Ishikawa (cell line): Measurements from ENCODE around the gene UNC93A.
A peak's percentile ranks its signal among the peaks of the same experiment; 100 is the strongest.

Experiments used
- CEBPB ChIP-seq: IDR thresholded peaks from 2 replicates; pipeline ENCODE4 v1.6.1; 2012
- CREB1 ChIP-seq: IDR thresholded peaks from 2 replicates; pipeline ENCODE4 v1.6.1; 2012; ENCODE audit warnings: low read depth
- EGR1 ChIP-seq: IDR thresholded peaks from 2 replicates; pipeline ENCODE4 v1.6.1; 2012
- EP300 ChIP-seq: IDR thresholded peaks from 2 replicates; pipeline ENCODE4 v1.6.1; 2012; ENCODE audit warnings: borderline replicate concordance
- FOXM1 ChIP-seq: IDR thresholded peaks from 2 replicates; pipeline ENCODE4 v1.6.1; 2012; ENCODE audit warnings: low read depth, borderline replicate concordance
- NFIC ChIP-seq: IDR thresholded peaks from 2 replicates; pipeline ENCODE4 v1.6.1; 2012
- RAD21 ChIP-seq: IDR thresholded peaks from 2 replicates; pipeline ENCODE4 v1.6.1; 2012; ENCODE audit warnings: low read depth
- TAF1 ChIP-seq: IDR thresholded peaks from 2 replicates; pipeline ENCODE4 v1.6.1; 2012; ENCODE audit warnings: low read depth, mild to moderate bottlenecking
- TCF12 ChIP-seq: IDR thresholded peaks from 2 replicates; pipeline ENCODE4 v1.6.1; 2012; ENCODE audit warnings: low read depth
- TEAD4 ChIP-seq: IDR thresholded peaks from 2 replicates; pipeline ENCODE4 v1.6.1; 2012
- YY1 ChIP-seq: IDR thresholded peaks from 2 replicates; pipeline ENCODE4 v1.6.1; 2012; ENCODE audit warnings: low read depth
- ZBTB7A ChIP-seq: IDR thresholded peaks from 2 replicates; pipeline ENCODE4 v1.6.1; 2012; ENCODE audit warnings: low read depth
- TF ChIP-seq, protein P1 (sequence below): IDR thresholded peaks from 2 replicates; pipeline ENCODE4 v1.6.1; 2012; ENCODE audit warnings: low read depth, mild to moderate bottlenecking
- TF ChIP-seq, protein P2 (sequence below): IDR thresholded peaks from 2 replicates; pipeline ENCODE4 v1.6.1; 2012
- TF ChIP-seq, protein P3 (sequence below): IDR thresholded peaks from 2 replicates; pipeline ENCODE4 v1.6.1; 2012

UNC93A gene

DNA sequence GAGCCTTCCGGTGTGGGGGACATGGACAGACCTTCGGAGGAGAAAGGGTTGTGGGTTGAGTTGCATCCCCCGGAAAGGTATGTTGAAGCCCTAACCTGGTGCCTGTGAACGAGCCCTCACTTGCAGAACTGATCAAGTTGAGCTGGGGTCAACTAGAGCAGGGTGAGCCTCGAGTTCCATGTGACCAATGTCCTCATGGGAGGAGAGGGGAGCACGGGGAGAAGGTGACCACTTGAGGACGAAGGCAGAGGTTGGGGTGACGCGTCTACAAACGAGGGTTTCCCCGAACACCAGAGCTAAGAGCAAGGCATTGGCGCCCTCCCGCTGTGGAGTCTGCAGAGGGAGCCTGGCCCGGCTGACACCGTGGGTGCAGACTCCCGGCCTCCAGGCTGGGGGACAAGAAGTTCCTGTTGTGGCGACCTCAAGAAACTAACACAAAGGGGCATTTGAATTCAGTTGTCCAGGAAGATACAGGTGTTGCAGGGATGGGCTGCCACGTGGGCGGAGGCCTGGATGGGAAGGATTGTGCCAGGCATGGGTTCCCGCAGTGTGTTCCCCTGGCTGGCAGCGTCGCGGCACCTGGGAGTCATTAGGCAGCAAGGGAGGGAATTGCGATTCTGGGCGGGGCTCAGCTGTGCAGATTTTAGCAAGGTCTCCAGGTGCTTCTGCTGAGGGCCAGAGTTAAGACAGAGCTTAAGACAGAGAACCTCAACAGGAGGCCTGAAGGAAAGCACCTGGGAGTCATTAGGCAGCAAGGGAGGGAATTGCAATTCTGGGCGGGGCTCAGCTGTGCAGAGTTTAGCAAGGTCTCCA, 20.4 kb upstream of the UNC93A start:
- TF ChIP-seq TAF1 (no peak), TEAD4 (no peak), ZBTB7A (no peak), TCF12 (peak; percentile 90), EGR1 (no peak), NFIC (no peak), EP300 (peak; percentile 31; the same call in 1 of the 2 replicates), YY1 (no peak), CEBPB (0 out of 2 replicates have a peak, but pooled peaks have one; percentile 18)
- TF ChIP-seq, protein P1, sequence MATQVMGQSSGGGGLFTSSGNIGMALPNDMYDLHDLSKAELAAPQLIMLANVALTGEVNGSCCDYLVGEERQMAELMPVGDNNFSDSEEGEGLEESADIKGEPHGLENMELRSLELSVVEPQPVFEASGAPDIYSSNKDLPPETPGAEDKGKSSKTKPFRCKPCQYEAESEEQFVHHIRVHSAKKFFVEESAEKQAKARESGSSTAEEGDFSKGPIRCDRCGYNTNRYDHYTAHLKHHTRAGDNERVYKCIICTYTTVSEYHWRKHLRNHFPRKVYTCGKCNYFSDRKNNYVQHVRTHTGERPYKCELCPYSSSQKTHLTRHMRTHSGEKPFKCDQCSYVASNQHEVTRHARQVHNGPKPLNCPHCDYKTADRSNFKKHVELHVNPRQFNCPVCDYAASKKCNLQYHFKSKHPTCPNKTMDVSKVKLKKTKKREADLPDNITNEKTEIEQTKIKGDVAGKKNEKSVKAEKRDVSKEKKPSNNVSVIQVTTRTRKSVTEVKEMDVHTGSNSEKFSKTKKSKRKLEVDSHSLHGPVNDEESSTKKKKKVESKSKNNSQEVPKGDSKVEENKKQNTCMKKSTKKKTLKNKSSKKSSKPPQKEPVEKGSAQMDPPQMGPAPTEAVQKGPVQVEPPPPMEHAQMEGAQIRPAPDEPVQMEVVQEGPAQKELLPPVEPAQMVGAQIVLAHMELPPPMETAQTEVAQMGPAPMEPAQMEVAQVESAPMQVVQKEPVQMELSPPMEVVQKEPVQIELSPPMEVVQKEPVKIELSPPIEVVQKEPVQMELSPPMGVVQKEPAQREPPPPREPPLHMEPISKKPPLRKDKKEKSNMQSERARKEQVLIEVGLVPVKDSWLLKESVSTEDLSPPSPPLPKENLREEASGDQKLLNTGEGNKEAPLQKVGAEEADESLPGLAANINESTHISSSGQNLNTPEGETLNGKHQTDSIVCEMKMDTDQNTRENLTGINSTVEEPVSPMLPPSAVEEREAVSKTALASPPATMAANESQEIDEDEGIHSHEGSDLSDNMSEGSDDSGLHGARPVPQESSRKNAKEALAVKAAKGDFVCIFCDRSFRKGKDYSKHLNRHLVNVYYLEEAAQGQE = no peak
- TF ChIP-seq, protein P2, sequence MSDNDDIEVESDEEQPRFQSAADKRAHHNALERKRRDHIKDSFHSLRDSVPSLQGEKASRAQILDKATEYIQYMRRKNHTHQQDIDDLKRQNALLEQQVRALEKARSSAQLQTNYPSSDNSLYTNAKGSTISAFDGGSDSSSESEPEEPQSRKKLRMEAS = peak; percentile 36

DNA sequence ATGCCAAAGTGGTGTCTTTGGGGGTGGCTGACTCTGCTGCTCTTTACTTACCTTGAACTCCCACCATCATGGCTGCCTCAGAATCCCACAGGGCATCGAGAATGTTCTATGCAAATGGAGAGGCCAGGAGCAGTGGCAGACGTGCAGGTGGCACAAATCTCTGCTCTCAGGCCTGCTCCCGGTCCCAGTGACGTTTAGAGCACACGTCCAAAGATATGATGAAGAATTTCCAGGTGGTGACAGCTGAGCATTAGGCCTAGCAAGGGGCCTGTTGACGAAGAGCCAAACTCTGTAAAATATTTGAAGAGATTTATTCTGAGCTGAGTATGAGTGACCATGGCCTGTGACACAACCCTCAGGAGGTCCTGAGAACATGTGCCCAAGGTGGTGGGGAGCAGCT, 19.0 kb upstream of the UNC93A start:
- no peak for TF ChIP-seq RAD21
- no peak for TF ChIP-seq EGR1
- TF ChIP-seq NFIC = no peak
- TF ChIP-seq, protein P2 = no peak
- no peak for TF ChIP-seq CREB1
- no peak for TF ChIP-seq TCF12
- TF ChIP-seq CEBPB = no peak

DNA sequence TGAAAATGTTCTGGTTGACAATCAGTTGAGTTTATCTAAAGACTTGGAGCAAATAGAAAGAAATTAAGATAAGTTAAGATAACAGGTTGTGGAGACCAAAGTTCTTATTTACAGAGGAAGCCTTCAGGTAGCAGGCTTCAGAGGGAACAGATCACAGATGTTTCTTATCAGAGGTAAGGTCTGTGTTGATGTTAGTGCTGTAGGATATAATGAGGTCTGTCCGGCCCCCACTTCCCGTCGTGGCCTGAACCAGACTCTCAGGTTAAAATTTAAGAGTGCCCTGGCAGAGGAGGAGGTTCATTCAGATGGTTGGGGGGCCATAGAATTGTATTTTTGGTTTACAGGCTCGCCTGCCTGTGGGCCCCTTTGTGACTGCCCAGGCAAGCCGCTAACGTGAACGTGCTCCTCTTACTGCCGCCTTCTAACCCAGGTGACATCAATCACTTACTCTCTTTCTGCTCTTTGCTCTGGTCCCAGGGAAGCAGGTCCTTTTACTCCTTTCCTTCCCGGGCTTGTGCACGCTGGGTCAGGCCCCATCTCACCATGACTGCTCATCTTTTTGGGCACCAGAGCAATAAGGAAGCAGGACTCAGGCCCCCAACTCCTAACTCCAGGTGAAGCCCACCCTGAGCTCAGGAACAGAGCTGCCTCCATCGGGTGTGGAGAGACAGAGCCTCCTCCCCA, 18.3 kb upstream of the UNC93A start:
- TF ChIP-seq TCF12 = no peak
- TF ChIP-seq ZBTB7A = no peak
- TF ChIP-seq, protein P1 = no peak
- TF ChIP-seq, protein P3, sequence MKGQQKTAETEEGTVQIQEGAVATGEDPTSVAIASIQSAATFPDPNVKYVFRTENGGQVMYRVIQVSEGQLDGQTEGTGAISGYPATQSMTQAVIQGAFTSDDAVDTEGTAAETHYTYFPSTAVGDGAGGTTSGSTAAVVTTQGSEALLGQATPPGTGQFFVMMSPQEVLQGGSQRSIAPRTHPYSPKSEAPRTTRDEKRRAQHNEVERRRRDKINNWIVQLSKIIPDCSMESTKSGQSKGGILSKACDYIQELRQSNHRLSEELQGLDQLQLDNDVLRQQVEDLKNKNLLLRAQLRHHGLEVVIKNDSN = no peak
- no peak for TF ChIP-seq CREB1
- TF ChIP-seq FOXM1 = no peak
- no peak for TF ChIP-seq TEAD4
- no peak for TF ChIP-seq NFIC
- no peak for TF ChIP-seq EGR1
- TF ChIP-seq YY1 = no peak
- no peak for TF ChIP-seq EP300
- TF ChIP-seq CEBPB = no peak
- TF ChIP-seq, protein P2 = no peak
- no peak for TF ChIP-seq TAF1
- no peak for TF ChIP-seq RAD21

DNA sequence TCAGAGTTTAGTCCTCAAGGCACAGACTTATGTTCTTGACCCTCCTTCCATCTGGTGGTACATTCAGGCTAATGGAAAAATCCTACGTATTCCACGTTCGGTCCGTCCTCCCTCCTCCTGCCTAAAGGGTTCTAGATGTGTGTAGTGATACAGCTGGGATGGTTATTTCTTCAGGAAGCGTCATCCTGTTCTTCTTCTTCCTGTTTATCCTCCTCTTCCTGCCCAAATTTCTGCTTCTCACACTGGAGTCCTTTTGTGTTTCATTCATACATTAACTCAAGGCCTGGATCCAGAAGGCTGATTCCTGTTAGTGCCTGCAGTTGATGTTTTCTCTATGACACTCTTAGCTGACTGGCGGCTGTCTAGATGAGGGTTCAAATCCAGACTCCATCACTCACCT, 16.8 kb upstream of the UNC93A start:
- TF ChIP-seq CEBPB = no peak
- no peak for TF ChIP-seq ZBTB7A
- TF ChIP-seq EP300 = no peak
- no peak for TF ChIP-seq TAF1
- TF ChIP-seq CREB1 = no peak
- TF ChIP-seq, protein P2 = no peak
- TF ChIP-seq EGR1 = no peak
- TF ChIP-seq TCF12 = no peak
- TF ChIP-seq, protein P3 = no peak
- no peak for TF ChIP-seq TEAD4
- TF ChIP-seq FOXM1 = no peak
- no peak for TF ChIP-seq RAD21
- no peak for TF ChIP-seq NFIC
- no peak for TF ChIP-seq YY1
- TF ChIP-seq, protein P1 = no peak
